ENCODE results near the gene TCL1B. TPM values are rescaled to one million over a fixed set of nuclear protein-coding genes. Genes with fewer than 3 reads are reported as not detected.

The TCL1B gene
- total RNA-seq, 1 donor from 2014 or later, result not detected

DNA sequence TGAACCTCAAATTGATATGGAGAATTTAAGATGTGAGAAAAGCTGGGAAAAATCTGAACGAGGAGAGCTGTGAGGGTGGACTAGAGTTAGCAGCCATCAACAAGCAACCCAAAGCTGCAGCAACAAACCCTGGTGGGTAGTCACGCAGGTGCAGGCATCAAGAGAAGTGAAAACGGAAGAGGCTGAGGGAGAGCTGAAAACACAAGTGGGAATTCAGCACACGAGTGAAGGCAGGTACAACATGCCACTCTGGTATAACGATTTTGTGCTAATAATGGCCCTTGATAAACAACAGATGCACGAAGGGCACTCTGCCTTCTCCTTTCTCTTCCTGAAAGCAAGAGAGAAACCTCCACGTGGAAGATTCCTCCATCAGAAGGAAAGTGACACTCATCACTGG lies 11.5 kb downstream of the TCL1B start:
- H3K9me3 Mint-ChIP-seq, result no peaks in the 10 kb centered on the region
- intact Hi-C loops (cut with micrococcal nuclease), result no loop called here
- H3K27ac Mint-ChIP-seq, result no peak overlapping the region
- peaks cover 19% of the 10 kb centered on the region for H3K27me3 Mint-ChIP-seq (ENCODE audit: low read depth)
- peaks cover 2% of the 10 kb centered on the region for H3K4me1 Mint-ChIP-seq (ENCODE audit: low read depth)
- DNase-seq (ENCODE audit: low spot score), result no peak
- no peaks in the 10 kb centered on the region for H3K36me3 Mint-ChIP-seq (ENCODE audit: low read depth)
- no peak overlapping the region for H3K4me3 Mint-ChIP-seq (ENCODE audit: low read depth)

DNA sequence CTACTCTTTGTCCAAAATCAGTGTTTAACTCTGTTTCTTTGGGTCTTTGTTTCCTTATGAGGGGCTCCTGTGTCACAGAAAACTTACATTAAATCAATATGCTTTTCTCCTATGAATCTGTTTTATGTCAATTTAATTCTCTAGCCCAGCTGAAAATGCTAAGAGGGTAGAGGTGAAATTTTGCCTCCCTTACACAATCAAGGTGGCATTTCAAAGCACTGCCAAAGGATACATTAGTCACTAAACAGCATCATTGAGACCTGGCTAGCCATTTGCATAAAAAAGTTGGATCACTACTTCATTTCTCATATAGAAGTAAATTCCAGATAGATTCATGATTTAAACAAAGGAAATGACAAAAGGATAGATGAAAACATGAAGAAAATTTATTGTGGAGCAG lies 12.1 kb downstream of the TCL1B start:
- H3K9me3 Mint-ChIP-seq, result no peaks in the 10 kb centered on the region
- H3K4me1 Mint-ChIP-seq (ENCODE audit: low read depth), result peaks cover 2% of the 10 kb centered on the region
- no peak overlapping the region for H3K4me3 Mint-ChIP-seq (ENCODE audit: low read depth)
- DNase-seq (ENCODE audit: low spot score), result no peak
- H3K27ac Mint-ChIP-seq, result no peak overlapping the region
- H3K27me3 Mint-ChIP-seq (ENCODE audit: low read depth), result peaks cover 24% of the 10 kb centered on the region
- intact Hi-C loops (cut with micrococcal nuclease), result no loop called here
- H3K36me3 Mint-ChIP-seq (ENCODE audit: low read depth), result no peaks in the 10 kb centered on the region

DNA sequence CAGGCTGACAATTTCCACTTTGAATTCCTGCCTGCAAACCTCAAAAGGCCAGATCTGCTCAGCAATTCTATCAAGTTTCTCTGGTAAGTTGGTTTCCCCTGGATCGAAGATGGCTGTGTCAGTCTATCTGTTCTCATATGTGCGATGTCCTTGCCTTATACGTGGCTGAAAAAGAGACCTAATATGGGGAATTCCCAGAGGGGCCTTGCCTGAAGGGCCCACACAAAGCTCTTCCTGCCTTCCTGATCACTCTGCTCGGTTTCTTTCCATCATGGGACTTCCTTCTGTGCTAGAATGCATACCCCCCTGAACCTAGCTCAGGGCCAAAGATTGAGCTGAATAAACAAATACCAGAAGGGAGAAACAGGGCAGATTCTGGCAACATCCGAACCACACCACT lies 13.2 kb downstream of the TCL1B start:
- H3K9me3 Mint-ChIP-seq, result no peaks in the 10 kb centered on the region
- H3K4me1 Mint-ChIP-seq (ENCODE audit: low read depth), result peaks cover 2% of the 10 kb centered on the region
- H3K27ac Mint-ChIP-seq, result no peak overlapping the region
- DNase-seq (ENCODE audit: low spot score), result no peak
- H3K27me3 Mint-ChIP-seq (ENCODE audit: low read depth), result peaks cover 30% of the 10 kb centered on the region
- intact Hi-C loops (cut with micrococcal nuclease), result no loop called here
- H3K4me3 Mint-ChIP-seq (ENCODE audit: low read depth), result no peak overlapping the region
- H3K36me3 Mint-ChIP-seq (ENCODE audit: low read depth), result no peaks in the 10 kb centered on the region

DNA sequence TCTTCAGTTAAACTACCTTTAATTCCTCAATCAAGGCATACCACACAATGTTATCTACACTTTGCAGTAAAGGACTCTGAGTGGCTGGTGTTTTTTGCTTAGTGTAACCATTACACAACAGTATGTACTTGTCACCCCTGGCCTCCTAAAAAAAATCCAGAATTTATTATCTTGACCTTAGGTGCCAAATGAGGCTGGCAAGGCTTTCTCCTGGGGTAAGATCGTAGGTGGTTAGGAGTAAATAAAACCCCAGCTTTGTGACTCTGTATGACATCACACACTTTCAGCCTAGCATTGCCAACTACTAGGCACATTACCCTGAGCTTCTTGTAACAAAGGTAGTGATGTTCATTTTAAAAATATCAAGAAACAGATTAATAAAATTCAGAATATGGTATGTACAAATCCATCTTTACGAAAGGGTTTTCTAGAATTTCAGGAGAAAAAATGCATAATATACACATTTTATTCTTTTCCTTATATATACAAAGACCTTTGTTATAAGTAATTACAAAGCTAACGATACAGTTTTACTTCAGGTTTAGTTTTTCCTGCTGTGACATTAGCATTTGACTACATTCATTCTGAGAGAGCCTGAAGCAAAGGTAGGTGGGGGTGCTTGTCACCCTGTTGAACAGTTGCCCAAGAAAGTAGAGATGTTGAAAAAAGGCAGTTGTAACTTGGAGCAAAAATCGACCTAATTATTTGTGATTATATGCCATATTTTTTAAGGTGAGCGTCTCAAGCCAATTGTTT lies 14.2 kb downstream of the TCL1B start:
- H3K4me1 Mint-ChIP-seq (ENCODE audit: low read depth), result peaks cover 2% of the 10 kb centered on the region
- peaks cover 33% of the 10 kb centered on the region for H3K27me3 Mint-ChIP-seq (ENCODE audit: low read depth)
- intact Hi-C loops (cut with micrococcal nuclease), result no loop called here
- no peaks in the 10 kb centered on the region for H3K9me3 Mint-ChIP-seq
- no peak for DNase-seq (ENCODE audit: low spot score)
- no peaks in the 10 kb centered on the region for H3K36me3 Mint-ChIP-seq (ENCODE audit: low read depth)
- no peak overlapping the region for H3K4me3 Mint-ChIP-seq (ENCODE audit: low read depth)
- no peak overlapping the region for H3K27ac Mint-ChIP-seq

DNA sequence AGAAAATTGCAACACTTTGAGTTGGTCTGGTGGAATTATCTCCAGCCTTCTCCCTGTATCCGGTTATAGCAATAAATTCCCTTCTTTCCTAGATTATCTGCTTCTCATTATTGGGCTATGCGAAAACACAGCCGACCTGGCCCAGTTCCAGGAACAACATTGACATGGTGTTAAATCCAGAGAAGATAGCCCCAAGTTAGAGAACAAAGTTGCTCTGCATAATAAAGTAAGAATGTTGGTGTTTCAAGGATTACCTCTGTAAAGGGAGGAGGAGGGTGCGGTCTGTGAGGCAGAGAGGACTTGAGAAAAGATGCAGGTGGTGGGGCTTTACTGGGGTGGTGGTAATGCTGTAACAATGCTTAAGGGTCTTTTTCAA lies 15.6 kb downstream of the TCL1B start:
- intact Hi-C loops (cut with micrococcal nuclease), result no loop called here
- H3K4me1 Mint-ChIP-seq (ENCODE audit: low read depth), result peaks cover 2% of the 10 kb centered on the region
- no peak overlapping the region for H3K4me3 Mint-ChIP-seq (ENCODE audit: low read depth)
- peaks cover 33% of the 10 kb centered on the region for H3K27me3 Mint-ChIP-seq (ENCODE audit: low read depth)
- no peaks in the 10 kb centered on the region for H3K9me3 Mint-ChIP-seq
- no peaks in the 10 kb centered on the region for H3K36me3 Mint-ChIP-seq (ENCODE audit: low read depth)
- no peak for DNase-seq (ENCODE audit: low spot score)
- no peak overlapping the region for H3K27ac Mint-ChIP-seq

DNA sequence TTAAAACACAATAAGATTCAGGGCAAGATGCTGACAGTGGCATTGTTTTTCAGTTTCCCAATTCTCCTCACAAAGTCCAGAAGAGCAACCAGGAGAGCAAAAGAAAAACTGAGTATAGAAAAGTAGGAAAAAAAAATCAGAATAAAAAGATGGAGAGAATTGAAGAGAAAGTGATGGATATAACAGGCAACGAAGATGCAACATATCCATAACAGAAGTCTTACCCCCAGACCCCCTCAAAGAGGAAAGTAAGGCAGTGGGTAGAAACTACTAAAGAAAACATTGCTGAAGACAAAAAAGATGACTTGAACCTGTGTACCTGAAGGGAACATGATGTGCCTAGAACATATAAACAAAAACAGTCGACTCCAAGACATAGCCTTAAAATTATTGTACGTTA lies 17.1 kb downstream of the TCL1B start:
- Mint-ChIP-seq H3K4me1 (ENCODE audit: low read depth) (peaks cover 2% of the 10 kb centered on the region), H3K4me3 (ENCODE audit: low read depth) (no peak overlapping the region), H3K27ac (no peak overlapping the region), H3K9me3 (no peaks in the 10 kb centered on the region), H3K36me3 (ENCODE audit: low read depth) (no peaks in the 10 kb centered on the region), H3K27me3 (ENCODE audit: low read depth) (peaks cover 28% of the 10 kb centered on the region)
- intact Hi-C loops (cut with micrococcal nuclease), result no loop called here
- DNase-seq (ENCODE audit: low spot score), result no peak

DNA sequence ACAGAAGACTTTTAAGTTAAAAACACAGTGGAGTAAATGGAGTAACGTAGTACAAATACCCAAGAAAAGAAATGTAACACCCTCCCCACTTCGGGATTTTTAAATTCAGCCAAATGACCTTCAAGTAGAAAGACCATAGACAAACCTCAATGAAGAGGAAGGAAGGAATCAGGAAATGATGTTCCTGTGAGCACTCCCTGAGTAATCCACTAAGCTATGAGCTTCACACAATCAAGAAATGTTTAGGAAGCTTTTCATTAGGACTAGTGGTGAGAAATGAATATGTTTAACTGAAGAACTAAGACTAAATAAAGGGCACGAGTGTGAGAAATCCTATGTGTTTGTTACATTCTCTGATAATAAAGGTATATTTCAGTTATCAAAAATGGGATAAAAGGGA lies 17.6 kb downstream of the TCL1B start:
- peaks cover 26% of the 10 kb centered on the region for H3K27me3 Mint-ChIP-seq (ENCODE audit: low read depth)
- H3K4me3 Mint-ChIP-seq (ENCODE audit: low read depth), result no peak overlapping the region
- no peaks in the 10 kb centered on the region for H3K36me3 Mint-ChIP-seq (ENCODE audit: low read depth)
- H3K9me3 Mint-ChIP-seq, result no peaks in the 10 kb centered on the region
- peaks cover 2% of the 10 kb centered on the region for H3K4me1 Mint-ChIP-seq (ENCODE audit: low read depth)
- H3K27ac Mint-ChIP-seq, result no peak overlapping the region
- no peak for DNase-seq (ENCODE audit: low spot score)
- intact Hi-C loops (cut with micrococcal nuclease), result no loop called here

DNA sequence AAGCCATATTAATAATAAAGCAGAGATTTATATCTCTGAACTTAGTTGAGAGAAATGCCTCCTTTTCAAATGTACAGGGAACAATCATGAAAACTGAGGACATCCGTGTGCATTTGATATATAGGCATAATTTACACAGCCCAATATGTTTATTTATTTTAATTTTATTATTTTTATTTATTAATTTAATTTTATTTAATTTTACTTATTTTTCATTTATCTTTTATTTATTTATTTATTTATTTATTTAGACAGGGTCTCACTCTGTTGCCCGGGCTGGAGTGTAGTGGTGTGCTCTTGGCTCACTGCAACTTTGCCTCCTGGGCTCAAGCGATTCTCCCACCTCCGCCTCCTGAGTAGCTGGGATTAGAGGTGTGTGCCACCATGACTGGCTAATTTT lies 19.3 kb downstream of the TCL1B start:
- peaks cover 21% of the 10 kb centered on the region for H3K27me3 Mint-ChIP-seq (ENCODE audit: low read depth)
- H3K4me1 Mint-ChIP-seq (ENCODE audit: low read depth), result no peaks in the 10 kb centered on the region
- no peak overlapping the region for H3K4me3 Mint-ChIP-seq (ENCODE audit: low read depth)
- no peaks in the 10 kb centered on the region for H3K9me3 Mint-ChIP-seq
- H3K27ac Mint-ChIP-seq, result no peak overlapping the region
- H3K36me3 Mint-ChIP-seq (ENCODE audit: low read depth), result no peaks in the 10 kb centered on the region
- DNase-seq (ENCODE audit: low spot score), result no peak
- intact Hi-C loops (cut with micrococcal nuclease), result no loop called here

DNA sequence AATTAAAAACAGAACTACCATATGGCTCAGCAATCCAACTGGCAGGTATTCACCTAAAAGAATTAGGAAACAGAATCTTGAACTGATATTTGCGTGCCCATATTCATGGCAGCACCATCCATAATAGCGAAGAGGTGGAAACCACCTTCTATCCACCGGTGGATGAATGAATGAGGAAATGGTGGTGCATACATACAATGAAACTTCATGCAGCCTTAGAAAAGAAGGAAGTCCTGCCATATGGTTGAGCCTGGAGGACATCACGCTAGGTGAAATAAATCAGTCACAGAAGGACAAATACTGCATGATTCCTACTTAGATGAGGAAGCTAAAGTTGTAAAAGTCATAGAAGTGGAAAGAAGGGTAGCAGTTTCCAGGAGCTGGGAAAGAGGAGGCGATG lies 21.1 kb downstream of the TCL1B start:
- Mint-ChIP-seq H3K9me3 (no peaks in the 10 kb centered on the region), H3K4me3 (ENCODE audit: low read depth) (no peak overlapping the region), H3K27ac (no peak overlapping the region), H3K4me1 (ENCODE audit: low read depth) (no peaks in the 10 kb centered on the region), H3K36me3 (ENCODE audit: low read depth) (no peaks in the 10 kb centered on the region), H3K27me3 (ENCODE audit: low read depth) (peaks cover 15% of the 10 kb centered on the region)
- intact Hi-C loops (cut with micrococcal nuclease), result no loop called here
- DNase-seq (ENCODE audit: low spot score), result no peak

DNA sequence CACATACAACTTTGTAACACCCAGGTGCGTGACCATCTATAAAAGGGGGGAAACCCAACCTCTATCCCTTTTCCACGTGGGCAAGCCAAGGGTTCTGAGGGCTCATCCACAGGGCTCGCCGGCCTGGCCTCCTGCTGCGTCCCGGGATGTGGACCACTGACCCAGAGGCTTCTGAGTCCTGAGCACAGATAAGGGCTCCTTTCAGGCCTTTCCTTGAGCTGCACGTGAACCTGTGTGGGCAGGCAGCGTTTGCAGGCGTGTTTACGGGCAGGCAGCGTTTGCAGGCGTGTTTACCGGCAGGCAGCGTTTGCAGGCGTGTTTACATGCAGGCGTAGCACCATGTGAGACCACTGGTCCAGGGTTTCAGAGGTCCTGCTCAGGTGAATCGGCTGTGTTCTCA lies 23.9 kb downstream of the TCL1B start:
- H3K4me3 Mint-ChIP-seq (ENCODE audit: low read depth), result no peak overlapping the region
- H3K9me3 Mint-ChIP-seq, result no peaks in the 10 kb centered on the region
- H3K36me3 Mint-ChIP-seq (ENCODE audit: low read depth), result no peaks in the 10 kb centered on the region
- no peak for DNase-seq (ENCODE audit: low spot score)
- H3K27ac Mint-ChIP-seq, result no peak overlapping the region
- intact Hi-C loops (cut with micrococcal nuclease), result no loop called here
- H3K4me1 Mint-ChIP-seq (ENCODE audit: low read depth), result no peaks in the 10 kb centered on the region
- H3K27me3 Mint-ChIP-seq (ENCODE audit: low read depth), result peaks cover 16% of the 10 kb centered on the region

DNA sequence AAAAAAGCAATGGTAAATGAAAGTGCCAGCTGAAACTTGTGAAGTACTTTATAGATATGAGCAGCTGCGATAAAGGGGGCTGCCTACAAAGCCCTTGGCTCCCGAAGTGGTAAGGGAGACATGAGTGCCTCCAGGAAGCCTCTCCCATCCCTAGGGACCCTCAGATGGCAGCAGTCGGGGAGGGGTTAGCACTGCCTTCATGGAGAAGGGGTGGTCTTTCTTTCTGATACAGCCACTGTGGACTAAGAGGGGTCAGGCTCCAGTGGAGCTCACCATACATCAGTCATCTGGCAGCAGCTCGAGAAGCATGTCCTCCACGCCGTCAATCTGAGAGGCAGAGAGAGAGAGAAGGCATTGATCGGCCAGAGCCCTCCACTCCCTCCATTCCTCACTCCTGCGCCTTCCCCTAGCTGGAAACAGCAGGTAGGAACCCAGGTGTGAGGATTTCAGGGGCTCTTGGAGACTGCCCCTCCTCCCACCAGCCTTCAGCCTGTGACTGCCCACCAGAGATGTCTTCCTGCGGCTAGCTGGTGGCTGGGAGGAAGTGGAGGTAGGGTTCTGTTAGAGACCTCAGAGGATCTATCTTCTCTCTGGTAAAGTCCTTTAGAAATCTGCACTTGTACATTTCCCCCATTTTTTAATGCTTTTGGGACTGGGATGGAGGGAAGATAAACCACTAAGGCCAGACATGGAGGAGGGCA lies 25.4 kb downstream of the TCL1B start:
- H3K4me3 Mint-ChIP-seq (ENCODE audit: low read depth), result no peak overlapping the region
- DNase-seq (ENCODE audit: low spot score), result no peak

DNA sequence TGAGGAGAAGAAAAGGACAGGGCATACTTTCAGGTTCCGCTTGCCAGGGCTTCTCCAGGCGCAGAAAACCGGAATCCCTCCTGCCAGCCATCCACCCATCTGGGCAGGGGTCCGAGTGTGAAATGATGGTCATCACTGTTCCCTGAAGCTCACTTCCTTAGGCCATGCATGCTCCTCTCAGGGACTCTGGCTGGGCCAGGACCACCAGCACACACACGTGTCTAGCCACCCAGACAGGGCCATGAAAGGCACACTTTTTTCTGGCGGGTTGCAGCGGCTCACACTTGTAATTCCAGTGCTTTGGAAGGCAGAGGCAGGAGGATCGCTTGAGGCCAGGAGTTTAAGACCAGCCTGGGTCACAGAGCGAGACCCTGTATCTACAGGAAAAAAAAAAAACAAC lies 26.2 kb downstream of the TCL1B start:
- no peaks in the 10 kb centered on the region for H3K9me3 Mint-ChIP-seq
- no peak for DNase-seq (ENCODE audit: low spot score)
- H3K4me3 Mint-ChIP-seq (ENCODE audit: low read depth), result no peak overlapping the region
- H3K4me1 Mint-ChIP-seq (ENCODE audit: low read depth), result no peaks in the 10 kb centered on the region
- H3K36me3 Mint-ChIP-seq (ENCODE audit: low read depth), result no peaks in the 10 kb centered on the region
- intact Hi-C loops (cut with micrococcal nuclease), result no loop called here
- H3K27me3 Mint-ChIP-seq (ENCODE audit: low read depth), result peaks cover 17% of the 10 kb centered on the region
- H3K27ac Mint-ChIP-seq, result no peak overlapping the region

More for the DNA sequence above, 25.4 kb downstream of the TCL1B start:
- Mint-ChIP-seq H3K4me1 (ENCODE audit: low read depth) (no peaks in the 10 kb centered on the region), H3K9me3 (no peaks in the 10 kb centered on the region), H3K27me3 (ENCODE audit: low read depth) (peaks cover 17% of the 10 kb centered on the region), H3K36me3 (ENCODE audit: low read depth) (no peaks in the 10 kb centered on the region), H3K27ac (no peak overlapping the region)
- intact Hi-C loops (cut with micrococcal nuclease), result no loop called here

DNA sequence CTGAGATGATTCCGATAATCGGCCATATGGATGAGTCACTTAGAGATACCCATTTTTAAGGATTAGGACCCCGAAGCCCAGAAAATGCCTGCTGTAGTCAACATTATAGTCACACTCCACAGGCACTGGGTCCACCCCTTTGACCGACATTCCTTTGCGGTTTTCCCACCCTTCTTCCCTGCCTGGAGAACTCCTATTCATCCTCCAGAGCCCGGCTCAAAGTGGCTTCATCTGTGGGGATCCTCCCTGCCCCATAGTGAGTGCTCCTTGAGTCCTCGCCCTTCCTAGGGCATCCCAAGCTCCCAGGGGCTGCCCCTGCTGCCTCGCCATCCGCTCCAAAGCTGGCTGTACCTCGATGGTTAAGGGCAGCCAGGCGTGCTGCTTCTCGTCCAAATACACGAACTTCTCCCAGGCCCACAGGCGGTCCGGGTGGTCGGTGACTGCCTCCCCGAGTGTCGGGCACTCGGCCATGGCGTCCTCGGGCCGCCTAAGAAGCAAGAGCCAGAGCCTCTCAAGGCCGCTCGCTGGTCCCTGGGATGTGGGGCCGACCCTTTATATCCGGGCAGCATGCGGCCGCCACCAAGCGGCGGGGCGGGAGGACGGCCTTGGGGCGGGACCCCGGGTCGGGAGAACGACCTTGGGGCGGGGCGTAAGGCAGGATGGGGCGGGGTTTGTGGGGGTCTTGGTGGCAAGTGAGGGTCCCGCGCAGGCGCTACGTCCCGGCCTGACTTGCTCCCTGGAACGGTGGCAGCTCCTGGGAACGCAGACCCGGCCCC lies 27.6 kb downstream of the TCL1B start, which contains the start of gene TCL1A:
Gene TCL1A, minus strand, starts transcription at position 530 of the 776 bp plus-strand sequence. Its CDS starts 59 bp downstream, at position 471.
- Mint-ChIP-seq H3K36me3 (ENCODE audit: low read depth) (no peaks in the 10 kb centered on the region), H3K9me3 (no peaks in the 10 kb centered on the region), H3K27me3 (ENCODE audit: low read depth) (peaks cover 18% of the 10 kb centered on the region), H3K4me1 (ENCODE audit: low read depth) (no peaks in the 10 kb centered on the region), H3K27ac (no peak within 1 kb of the TSS), H3K4me3 (ENCODE audit: low read depth) (no peak within 1 kb of the TSS)
- no peak for DNase-seq (ENCODE audit: low spot score)
- intact Hi-C loops (cut with micrococcal nuclease), result no loop called here

All from activated T-helper 2 cell treated with anti-CD3 and anti-CD28 coated beads, Interferon-gamma antibody, Interleukin-2, Interleukin-4, amounts not matched to agents 10 μg/mL and 5 μg/mL and 100 μg/mL, durations not matched to agents 14 hours and 24 hours and 36 hours (primary cell).